ENCODE results near the gene SPATA31A1.
"Not testable (repeated sequence)": the region's sequence is repeated elsewhere in the genome, so short reads cannot be mapped to it uniquely, and the experiment has no call there.

SPATA31A1 gene

DNA sequence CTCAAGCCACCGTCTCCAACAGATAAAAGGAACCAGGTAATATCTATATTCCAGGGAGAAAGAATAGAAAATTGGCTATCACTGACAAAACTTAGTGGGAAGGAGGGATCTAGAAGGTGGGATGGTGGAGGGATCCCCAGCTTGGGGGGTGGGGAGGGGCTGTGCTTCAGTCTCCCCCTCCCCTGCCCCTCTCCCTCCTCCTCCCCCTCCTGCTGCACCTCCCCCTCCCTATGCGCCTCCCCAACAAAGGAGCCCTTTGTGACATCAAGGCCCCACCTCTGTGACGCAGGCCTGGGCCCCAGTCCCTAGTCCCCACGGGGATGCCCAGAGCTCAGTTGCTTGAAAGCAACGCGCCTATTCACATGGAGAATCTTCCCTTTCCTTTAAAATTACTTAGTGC, at the start of gene SPATA31A1:
SPATA31A1 (plus strand) TSS at position 301 of the 400 bp plus-strand sequence; CDS start at position 363, 62 bp downstream.
- DNase-seq (ENCODE audit: low read depth in 2 of 2) = not testable (repeated sequence)

DNA sequence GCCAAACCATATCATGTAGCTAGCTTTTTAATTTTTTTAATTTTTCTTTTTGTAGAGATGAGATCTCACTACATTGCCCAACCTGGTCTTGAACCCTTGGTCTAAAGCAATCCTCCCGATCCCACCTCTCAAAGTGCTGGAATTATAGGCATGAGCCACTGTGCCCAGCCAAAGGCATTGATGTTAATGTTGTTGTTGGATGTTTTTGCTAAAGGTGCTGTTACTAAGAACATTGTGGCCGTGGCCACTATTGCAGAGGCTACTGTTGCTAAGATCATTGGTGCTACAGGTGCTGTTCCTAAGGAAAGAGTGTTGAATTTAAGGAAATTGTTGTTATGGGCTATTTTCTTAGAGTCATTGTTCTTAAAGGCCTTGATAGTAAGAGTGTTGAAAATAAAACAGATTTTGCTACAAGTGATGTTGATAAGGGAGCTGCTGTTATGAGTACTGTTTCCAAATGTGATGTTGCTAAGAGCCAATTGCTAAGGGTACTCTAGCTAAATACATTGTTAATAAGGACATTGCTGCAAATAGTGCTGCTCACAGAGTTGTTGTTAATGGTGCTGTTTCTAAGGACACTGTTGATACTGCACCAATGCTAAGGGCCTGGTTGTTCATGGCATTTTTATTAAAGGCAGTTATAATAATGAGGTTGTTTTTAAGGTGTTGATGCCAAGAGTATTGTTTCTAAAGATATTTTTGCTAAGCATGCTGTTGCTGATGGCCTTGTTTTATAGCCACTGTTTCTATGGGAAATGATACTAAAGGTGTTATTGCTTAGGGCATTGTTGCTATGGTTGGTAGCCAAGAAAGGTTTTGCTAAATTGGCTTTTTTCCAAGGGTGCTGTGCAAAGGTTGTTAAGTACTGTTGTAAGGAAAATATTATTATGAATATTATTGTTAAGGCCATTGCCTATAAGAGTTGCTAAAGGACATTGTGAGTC, 52.1 kb downstream of the SPATA31A1 start:
- not testable (repeated sequence) for DNase-seq (ENCODE audit: low read depth in 2 of 2)

DNA sequence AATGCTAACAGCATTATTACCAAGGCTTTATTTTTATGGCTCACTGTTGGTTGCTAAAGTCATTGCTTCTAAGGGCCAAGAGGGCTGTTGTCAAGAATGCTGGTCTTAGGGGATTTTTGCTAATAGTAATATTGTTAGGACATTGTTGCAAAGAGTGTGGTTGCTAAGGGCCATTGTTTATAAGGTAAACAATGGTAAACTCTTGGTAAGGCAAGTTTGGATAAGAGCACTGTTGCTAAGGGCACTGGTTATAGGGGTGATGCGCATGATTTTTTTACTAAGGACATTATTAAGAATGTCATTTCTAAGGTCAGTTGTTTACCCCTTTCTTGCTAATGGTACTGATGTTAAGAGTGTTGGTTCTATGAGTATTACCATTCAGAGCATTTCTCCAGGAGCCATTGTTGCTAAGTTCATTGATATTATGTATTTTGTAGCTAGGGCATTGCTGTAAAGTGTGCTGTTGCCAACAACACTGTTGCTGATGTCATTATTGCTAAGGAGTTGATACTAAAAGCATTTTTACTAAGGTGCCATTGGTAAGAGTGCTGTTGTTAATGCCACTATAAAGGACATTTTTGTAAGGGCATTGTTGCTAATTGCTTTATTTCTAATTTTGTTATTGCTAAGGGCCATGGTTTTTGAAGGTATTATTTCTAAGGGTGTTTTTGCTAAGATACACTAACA, 55.9 kb downstream of the SPATA31A1 start:
- not testable (repeated sequence) for DNase-seq (ENCODE audit: low read depth in 2 of 2)
